SK-N-SH (cell line): Measurements from ENCODE around the gene TECPR2.

ENCODE experiments used
- ELF1 ChIP-seq: IDR thresholded peaks from 2 replicates; pipeline ENCODE4 v1.4.0; 2012
- EP300 ChIP-seq, 2 experiments: IDR thresholded peaks; 2 replicates each; pipeline versions ENCODE4 v1.4.0 to v1.6.1; 2012; ENCODE audit warnings: borderline replicate concordance in 1 of 2, low read depth in 1 of 2, low read length in 1 of 2
- EZH2phosphoT487 ChIP-seq: fragments of 200-600 bp; sonication (generic); IDR thresholded peaks from 2 replicates; pipeline ENCODE4 v1.6.1; 2017; ENCODE audit warnings: low read depth, mixed run types, mild to moderate bottlenecking, antibody characterized with exemption, moderate library complexity, borderline replicate concordance
- FOXM1 ChIP-seq: IDR thresholded peaks from 2 replicates; pipeline ENCODE4 v1.4.0; 2012; ENCODE audit warnings: low read depth, mild to moderate bottlenecking
- GABPA ChIP-seq: IDR thresholded peaks from 2 replicates; pipeline ENCODE4 v1.4.0; 2012; ENCODE audit warnings: low read depth, mild to moderate bottlenecking
- POLR2AphosphoS5 ChIP-seq: IDR thresholded peaks from 2 replicates; pipeline ENCODE4 v1.6.1; 2012; ENCODE audit warnings: low read depth, low read length
- SIN3A ChIP-seq: IDR thresholded peaks from 2 replicates; pipeline ENCODE4 v1.6.1; 2012; ENCODE audit warnings: low read depth, mild to moderate bottlenecking, low read length, moderate library complexity, borderline replicate concordance
- SMC3 ChIP-seq: IDR thresholded peaks from 2 replicates; pipeline ENCODE4 v1.6.1; 2012; ENCODE audit warnings: low read depth, low read length, improper control_type of control experiment
- TAF1 ChIP-seq: IDR thresholded peaks from 2 replicates; pipeline ENCODE4 v1.6.1; 2012; ENCODE audit warnings: low read depth, mild to moderate bottlenecking, low read length, moderate library complexity, borderline replicate concordance
- TF ChIP-seq, protein P1 (sequence below): fragments of 200-600 bp; sonication (generic); IDR thresholded peaks from 2 replicates; pipeline ENCODE4 v1.6.1; 2017; ENCODE audit warnings: antibody characterized with exemption, mild to moderate bottlenecking, moderate library complexity
- TF ChIP-seq, protein P2 (sequence below): IDR thresholded peaks from 2 replicates; pipeline ENCODE4 v1.4.0; 2012; ENCODE audit warnings: low read depth, borderline replicate concordance
- TF ChIP-seq, protein P3 (sequence below): fragments of 150-350 bp; IDR thresholded peaks from 2 replicates; pipeline ENCODE4 v1.6.1; 2017; ENCODE audit warnings: antibody characterized with exemption, low read length, low read depth, borderline replicate concordance
- TF ChIP-seq, protein P4 (sequence below): IDR thresholded peaks from 2 replicates; pipeline ENCODE4 v1.4.0; 2012; ENCODE audit warnings: low read depth

DNA sequence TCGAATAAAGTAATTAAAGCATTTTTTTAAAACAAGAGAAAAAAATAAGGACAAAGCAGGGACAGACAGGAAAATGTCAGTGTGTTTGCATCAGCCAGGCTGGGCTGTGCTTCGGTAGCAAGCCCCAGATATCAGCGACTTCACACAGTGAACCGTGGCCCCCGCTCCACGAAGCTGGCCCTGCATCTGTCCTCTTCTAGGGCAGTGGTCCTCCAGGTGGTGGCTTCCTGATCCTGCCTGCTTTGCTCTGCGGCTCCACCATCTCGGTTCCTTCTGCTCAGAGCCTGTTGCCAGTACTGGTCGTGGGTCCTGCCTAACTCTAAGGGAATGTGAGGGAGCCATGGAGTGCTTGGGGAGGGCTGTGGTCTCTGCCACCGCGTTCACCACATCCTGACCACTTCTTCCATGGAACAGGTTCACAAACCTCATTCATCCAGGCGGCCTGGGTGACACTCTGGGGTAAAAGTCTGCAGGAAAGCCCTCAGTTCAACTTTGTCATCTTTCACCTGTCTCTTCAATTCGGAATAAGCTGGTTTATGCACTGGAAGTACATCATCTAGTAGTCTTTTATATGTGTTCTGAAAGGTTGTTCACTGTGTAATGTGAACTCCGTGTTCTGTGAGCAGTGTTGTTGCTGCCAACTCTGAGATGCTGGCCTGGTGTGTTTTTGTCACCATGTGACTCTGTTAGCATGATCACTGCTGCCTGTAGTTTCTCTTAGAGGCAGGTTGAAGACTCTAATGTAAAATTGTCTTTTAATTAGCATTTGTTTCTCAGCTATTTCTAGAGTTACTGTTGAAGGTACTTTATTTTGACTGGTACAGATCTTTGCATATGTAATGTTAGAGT lies 99.0 kb downstream of the TECPR2 start:
- TF ChIP-seq, protein P1, sequence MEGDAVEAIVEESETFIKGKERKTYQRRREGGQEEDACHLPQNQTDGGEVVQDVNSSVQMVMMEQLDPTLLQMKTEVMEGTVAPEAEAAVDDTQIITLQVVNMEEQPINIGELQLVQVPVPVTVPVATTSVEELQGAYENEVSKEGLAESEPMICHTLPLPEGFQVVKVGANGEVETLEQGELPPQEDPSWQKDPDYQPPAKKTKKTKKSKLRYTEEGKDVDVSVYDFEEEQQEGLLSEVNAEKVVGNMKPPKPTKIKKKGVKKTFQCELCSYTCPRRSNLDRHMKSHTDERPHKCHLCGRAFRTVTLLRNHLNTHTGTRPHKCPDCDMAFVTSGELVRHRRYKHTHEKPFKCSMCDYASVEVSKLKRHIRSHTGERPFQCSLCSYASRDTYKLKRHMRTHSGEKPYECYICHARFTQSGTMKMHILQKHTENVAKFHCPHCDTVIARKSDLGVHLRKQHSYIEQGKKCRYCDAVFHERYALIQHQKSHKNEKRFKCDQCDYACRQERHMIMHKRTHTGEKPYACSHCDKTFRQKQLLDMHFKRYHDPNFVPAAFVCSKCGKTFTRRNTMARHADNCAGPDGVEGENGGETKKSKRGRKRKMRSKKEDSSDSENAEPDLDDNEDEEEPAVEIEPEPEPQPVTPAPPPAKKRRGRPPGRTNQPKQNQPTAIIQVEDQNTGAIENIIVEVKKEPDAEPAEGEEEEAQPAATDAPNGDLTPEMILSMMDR: no peak
- TF ChIP-seq POLR2AphosphoS5: no peak
- TF ChIP-seq EP300 (IDR thresholded peaks at IDR 0.05; ENCODE audit: borderline replicate concordance in 1 of 2, low read depth in 1 of 2, low read length in 1 of 2): no peak
- no peak for TF ChIP-seq SIN3A
- TF ChIP-seq, protein P2, sequence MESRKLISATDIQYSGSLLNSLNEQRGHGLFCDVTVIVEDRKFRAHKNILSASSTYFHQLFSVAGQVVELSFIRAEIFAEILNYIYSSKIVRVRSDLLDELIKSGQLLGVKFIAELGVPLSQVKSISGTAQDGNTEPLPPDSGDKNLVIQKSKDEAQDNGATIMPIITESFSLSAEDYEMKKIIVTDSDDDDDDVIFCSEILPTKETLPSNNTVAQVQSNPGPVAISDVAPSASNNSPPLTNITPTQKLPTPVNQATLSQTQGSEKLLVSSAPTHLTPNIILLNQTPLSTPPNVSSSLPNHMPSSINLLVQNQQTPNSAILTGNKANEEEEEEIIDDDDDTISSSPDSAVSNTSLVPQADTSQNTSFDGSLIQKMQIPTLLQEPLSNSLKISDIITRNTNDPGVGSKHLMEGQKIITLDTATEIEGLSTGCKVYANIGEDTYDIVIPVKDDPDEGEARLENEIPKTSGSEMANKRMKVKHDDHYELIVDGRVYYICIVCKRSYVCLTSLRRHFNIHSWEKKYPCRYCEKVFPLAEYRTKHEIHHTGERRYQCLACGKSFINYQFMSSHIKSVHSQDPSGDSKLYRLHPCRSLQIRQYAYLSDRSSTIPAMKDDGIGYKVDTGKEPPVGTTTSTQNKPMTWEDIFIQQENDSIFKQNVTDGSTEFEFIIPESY: no peak
- TF ChIP-seq TAF1: no peak
- no peak for TF ChIP-seq ELF1
- TF ChIP-seq, protein P3, sequence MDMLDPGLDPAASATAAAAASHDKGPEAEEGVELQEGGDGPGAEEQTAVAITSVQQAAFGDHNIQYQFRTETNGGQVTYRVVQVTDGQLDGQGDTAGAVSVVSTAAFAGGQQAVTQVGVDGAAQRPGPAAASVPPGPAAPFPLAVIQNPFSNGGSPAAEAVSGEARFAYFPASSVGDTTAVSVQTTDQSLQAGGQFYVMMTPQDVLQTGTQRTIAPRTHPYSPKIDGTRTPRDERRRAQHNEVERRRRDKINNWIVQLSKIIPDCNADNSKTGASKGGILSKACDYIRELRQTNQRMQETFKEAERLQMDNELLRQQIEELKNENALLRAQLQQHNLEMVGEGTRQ: no peak
- no peak for TF ChIP-seq SMC3
- no peak for TF ChIP-seq GABPA
- TF ChIP-seq EZH2phosphoT487: no peak
- TF ChIP-seq FOXM1: no peak
- TF ChIP-seq, protein P4, sequence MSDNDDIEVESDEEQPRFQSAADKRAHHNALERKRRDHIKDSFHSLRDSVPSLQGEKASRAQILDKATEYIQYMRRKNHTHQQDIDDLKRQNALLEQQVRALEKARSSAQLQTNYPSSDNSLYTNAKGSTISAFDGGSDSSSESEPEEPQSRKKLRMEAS: no peak
